ENCODE results near the gene SCN3B.

Gene SCN3B

GRCh38 chr11:123683428-123684170, 29.2 kb upstream of the SCN3B start:
- Histone ChIP-seq H3K9me3 (no peaks in the 10 kb centered on the region), H3K27me3 (no peaks in the 10 kb centered on the region), H3K4me1 (peaks cover 9% of the 10 kb centered on the region), H3K4me3 (ENCODE audit: low read depth, low read length) (peak overlapping the region; percentile 46), H3K36me3 (no peaks in the 10 kb centered on the region)
- no peak for TF ChIP-seq CTCF (IDR thresholded peaks at IDR 0.05; ENCODE audit: low read depth, low read length)
- DNase-seq = peak; percentile 33

GRCh38 chr11:123682696-123683410, 28.4 kb upstream of the SCN3B start:
- H3K36me3 ChIP-seq = no peaks in the 10 kb centered on the region
- peak; percentile 69 for DNase-seq
- no peak for TF ChIP-seq CTCF (IDR thresholded peaks at IDR 0.05; ENCODE audit: low read depth, low read length)

GRCh38 chr11:123681030-123681429, 26.6 kb upstream of the SCN3B start:
- Histone ChIP-seq H3K4me3 (ENCODE audit: low read depth, low read length) (no peak overlapping the region), H3K4me1 (peaks cover 9% of the 10 kb centered on the region), H3K27me3 (no peaks in the 10 kb centered on the region), H3K9me3 (no peaks in the 10 kb centered on the region), H3K36me3 (no peaks in the 10 kb centered on the region)
- no peak for TF ChIP-seq CTCF (IDR thresholded peaks at IDR 0.05; ENCODE audit: low read depth, low read length)
- no peak for DNase-seq

More at GRCh38 chr11:123682696-123683410, 28.4 kb upstream of the SCN3B start:
- peaks cover 9% of the 10 kb centered on the region for H3K4me1 ChIP-seq
- H3K4me3 ChIP-seq (ENCODE audit: low read depth, low read length) = peak overlapping the region; percentile 46
- H3K27me3 ChIP-seq = no peaks in the 10 kb centered on the region
- H3K9me3 ChIP-seq = no peaks in the 10 kb centered on the region

GRCh38 chr11:123678246-123678645, 23.8 kb upstream of the SCN3B start:
- Histone ChIP-seq H3K36me3 (no peaks in the 10 kb centered on the region), H3K27me3 (no peaks in the 10 kb centered on the region), H3K4me1 (peaks cover 3% of the 10 kb centered on the region; the same call in 1 of the 2 replicates), H3K4me3 (ENCODE audit: low read depth, low read length) (no peak overlapping the region), H3K9me3 (no peaks in the 10 kb centered on the region)
- no peak for TF ChIP-seq CTCF (IDR thresholded peaks at IDR 0.05; ENCODE audit: low read depth, low read length)
- no peak for DNase-seq

GRCh38 chr11:123677510-123677909, 23.1 kb upstream of the SCN3B start:
- Histone ChIP-seq H3K4me3 (ENCODE audit: low read depth, low read length) (no peak overlapping the region), H3K9me3 (no peaks in the 10 kb centered on the region), H3K36me3 (no peaks in the 10 kb centered on the region), H3K4me1 (peaks cover 3% of the 10 kb centered on the region; the same call in 1 of the 2 replicates), H3K27me3 (no peaks in the 10 kb centered on the region)
- DNase-seq = no peak
- no peak for TF ChIP-seq CTCF (IDR thresholded peaks at IDR 0.05; ENCODE audit: low read depth, low read length)

GRCh38 chr11:123674297-123674696, 19.9 kb upstream of the SCN3B start:
- Histone ChIP-seq H3K27me3 (no peaks in the 10 kb centered on the region), H3K4me3 (ENCODE audit: low read depth, low read length) (no peak overlapping the region), H3K9me3 (no peaks in the 10 kb centered on the region), H3K4me1 (no peaks in the 10 kb centered on the region), H3K36me3 (no peaks in the 10 kb centered on the region)
- TF ChIP-seq CTCF (IDR thresholded peaks at IDR 0.05; ENCODE audit: low read depth, low read length) = no peak
- DNase-seq = no peak
